ENCODE measurements around the gene C7orf25.
A peak's percentile ranks its signal among the peaks of the same experiment; 100 is the strongest.

C7orf25 gene

GRCh38 chr7:42876182-42877068, 35.4 kb downstream of the C7orf25 start:
- DNase-seq: peak; percentile 38 to 50

GRCh38 chr7:42869131-42870020, 42.5 kb downstream of the C7orf25 start:
- DNase-seq: no peak

DNA sequence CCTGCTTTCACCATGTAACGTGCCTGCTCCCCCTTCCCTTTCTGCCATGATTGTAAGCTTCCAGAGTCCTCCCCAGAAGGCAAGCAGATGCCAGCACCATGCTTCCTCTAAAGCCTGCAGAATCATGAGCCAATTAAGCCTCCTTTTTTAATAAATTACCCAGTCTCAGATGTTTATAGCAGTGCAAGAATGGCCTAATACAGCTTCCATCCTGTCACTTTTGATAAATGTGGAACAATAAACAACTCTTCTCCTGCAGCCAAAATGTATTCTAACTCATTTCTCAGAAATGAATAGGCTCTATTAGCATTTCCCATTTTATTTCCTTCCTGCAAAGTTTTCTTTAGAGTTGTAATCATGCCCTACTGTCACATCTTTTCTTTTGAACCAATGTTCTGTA, 43.4 kb downstream of the C7orf25 start:
- no peak for DNase-seq
